Neuronal stem cell (in vitro differentiated cells): ENCODE results near the gene FSTL4. TPM values are rescaled to one million over a fixed set of nuclear protein-coding genes. Genes with fewer than 3 reads are reported as not detected.

Experiments used
- DNase-seq: peaks from one replicate; pipeline ENCODE4 v3.0.0-alpha.2; 2013; ENCODE audit warnings: low spot score
- H2AFZ ChIP-seq: one replicate; pipeline ENCODE4 v1.6.1; 2013; ENCODE audit warnings: mild to moderate bottlenecking, low read length, inconsistent platforms
- H2AK5ac ChIP-seq: 2 replicates; pipeline ENCODE4 v1.6.1; 2013; ENCODE audit warnings: low read depth, mild to moderate bottlenecking, inconsistent platforms, low read length, moderate library complexity, mixed read lengths
- H2BK120ac ChIP-seq: 2 replicates; pipeline ENCODE4 v1.6.1; 2013; ENCODE audit warnings: low read depth, mild to moderate bottlenecking, inconsistent platforms, low read length, moderate library complexity, mixed read lengths
- H2BK12ac ChIP-seq: one replicate; pipeline ENCODE4 v1.6.1; 2013; ENCODE audit warnings: low read length, inconsistent platforms
- H2BK15ac ChIP-seq: 2 replicates; pipeline ENCODE4 v1.6.1; 2013; ENCODE audit warnings: mild to moderate bottlenecking, low read length, inconsistent platforms, mixed read lengths
- H2BK5ac ChIP-seq: one replicate; pipeline ENCODE4 v1.6.1; 2013; ENCODE audit warnings: inconsistent platforms, mild to moderate bottlenecking, low read length, moderate library complexity
- H3K14ac ChIP-seq: one replicate; pipeline ENCODE4 v1.6.1; 2013; ENCODE audit warnings: low read length, inconsistent platforms
- H3K18ac ChIP-seq: 2 replicates; pipeline ENCODE4 v1.6.1; 2013; ENCODE audit warnings: low read length, inconsistent platforms
- H3K23ac ChIP-seq: 2 replicates; pipeline ENCODE4 v1.6.1; 2013; ENCODE audit warnings: low read depth, mild to moderate bottlenecking, mixed read lengths, low read length, inconsistent platforms; ENCODE audit not compliant: poor library complexity
- H3K27ac ChIP-seq: replicated peaks from 3 replicates; pipeline ENCODE4 v1.5.1; 2013; ENCODE audit warnings: low read length, inconsistent platforms
- H3K27me3 ChIP-seq, 3 experiments: 2 replicates each; pipeline ENCODE4 v1.6.1; 2013; ENCODE audit warnings: low read length in 3 of 3, mild to moderate bottlenecking in 2 of 3, inconsistent platforms in 1 of 3, low read depth in 1 of 3, mixed read lengths in 1 of 3, moderate library complexity in 1 of 3; ENCODE audit not compliant: control insufficient read depth in 3 of 3, insufficient read depth in 3 of 3
- H3K36me3 ChIP-seq, 2 donors: replicated peaks in 1 of 2; 2 replicates each; pipeline ENCODE4 v1.6.1; 2013; ENCODE audit warnings: low read length in 2 of 2; ENCODE audit not compliant: control insufficient read depth in 2 of 2, insufficient read depth in 2 of 2
- H3K4ac ChIP-seq: 2 replicates; pipeline ENCODE4 v1.6.1; 2013; ENCODE audit warnings: inconsistent platforms, mild to moderate bottlenecking, low read length, moderate library complexity
- H3K4me1 ChIP-seq, 2 donors: 1 replicate in 1 of 2; 2 replicates in 1 of 2; pipeline ENCODE4 v1.6.1; 2013; ENCODE audit warnings: low read length in 2 of 2, low read depth in 1 of 2; ENCODE audit not compliant: control insufficient read depth in 2 of 2, insufficient read depth in 1 of 2
- H3K4me2 ChIP-seq: one replicate; pipeline ENCODE4 v1.6.1; 2013; ENCODE audit warnings: mild to moderate bottlenecking, low read length, inconsistent platforms; ENCODE audit not compliant: insufficient read depth, poor library complexity, severe bottlenecking
- H3K4me3 ChIP-seq, 2 donors: 2 replicates each; pipeline ENCODE4 v1.5.1; 2013; ENCODE audit warnings: low read length in 2 of 2, mild to moderate bottlenecking in 2 of 2, inconsistent platforms in 1 of 2, moderate library complexity in 1 of 2
- H3K79me1 ChIP-seq: one replicate; pipeline ENCODE4 v1.6.1; 2013; ENCODE audit warnings: low read depth, mild to moderate bottlenecking, inconsistent platforms, low read length, moderate library complexity
- H3K9ac ChIP-seq: one replicate; pipeline ENCODE4 v1.6.1; 2013; ENCODE audit warnings: mild to moderate bottlenecking, low read depth, low read length, inconsistent platforms; ENCODE audit not compliant: poor library complexity
- H3K9me3 ChIP-seq, 2 donors: replicated peaks in 1 of 2; 2 replicates each; pipeline versions ENCODE3 to v1.6.1; 2013; ENCODE audit warnings: low read length in 2 of 2, mild to moderate bottlenecking in 2 of 2, inconsistent platforms in 1 of 2, low read depth in 1 of 2, mixed read lengths in 1 of 2, moderate library complexity in 1 of 2; ENCODE audit not compliant: control insufficient read depth in 2 of 2, insufficient read depth in 1 of 2
- H4K8ac ChIP-seq: one replicate; pipeline ENCODE4 v1.6.1; 2013; ENCODE audit warnings: low read depth, mild to moderate bottlenecking, inconsistent platforms, low read length, moderate library complexity
- H4K91ac ChIP-seq: one replicate; pipeline ENCODE4 v1.6.1; 2013; ENCODE audit warnings: low read length, low read depth, mild to moderate bottlenecking, inconsistent platforms; ENCODE audit not compliant: poor library complexity
- WGBS, 2 donors: extraction: QIAGEN DNeasy Blood & Tissue Kit; methylation state at CpG; one replicate each; pipeline ENCODE4 v1.1.7; 2013; ENCODE audit warnings: missing lambda C conversion rate in 2 of 2, mixed read lengths in 1 of 2; ENCODE audit not compliant: insufficient read length in 2 of 2, insufficient replicate concordance in 1 of 2; ENCODE audit errors: extremely low coverage in 2 of 2; 5-methylcytosine and 5-hydroxymethylcytosine counted together
- polyA plus RNA-seq, 2 experiments: library from polyadenylated mRNA; stranded (reverse); fragments of 200-250 nt; gene quantifications; one replicate each; pipeline ENCODE4 v1.2.3, GENCODE V29; 2013

Gene FSTL4
- 0.93 TPM for polyA plus RNA-seq (2013, experiment 1 of 2)
- 0.94 TPM for polyA plus RNA-seq (2013, experiment 2 of 2)

DNA sequence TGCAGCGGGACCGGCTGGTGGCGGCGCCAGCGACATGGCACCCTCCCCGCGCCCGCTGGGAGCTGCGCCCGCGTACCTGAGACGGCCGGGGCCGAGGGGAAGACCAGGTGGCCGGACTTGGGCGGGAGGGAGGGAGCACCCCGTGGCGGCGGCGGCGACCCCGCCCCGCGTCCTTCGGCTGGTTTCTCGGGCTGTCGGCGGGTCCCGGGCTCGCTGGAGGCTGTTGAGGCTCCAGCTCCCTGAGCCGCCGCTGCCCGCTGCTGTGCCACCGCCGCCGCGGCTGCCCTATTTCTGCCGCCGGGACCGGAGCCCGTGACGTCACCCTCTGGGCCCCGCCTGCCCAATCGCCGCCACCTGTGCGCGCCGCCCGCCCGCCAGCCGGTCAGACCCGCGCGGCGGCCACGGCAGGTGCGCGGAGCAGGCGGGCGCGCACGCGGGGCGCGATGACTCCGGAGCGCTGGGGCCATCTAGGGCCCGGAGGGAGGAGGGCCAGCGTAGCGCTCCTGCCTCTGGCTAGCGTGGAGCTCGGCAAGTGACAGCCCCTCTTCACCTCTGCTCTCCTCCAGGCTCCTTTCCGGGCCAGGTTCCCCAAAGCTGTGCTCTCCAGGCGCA lies at the start of gene FSTL4:
FSTL4 (minus strand) TSS at position 293 of the 612 bp plus-strand sequence.
- WGBS, 2 donors, result no CpG with 5 or more reads among the region's 74 CpGs
- H3K27me3 ChIP-seq, result peaks cover 16 to 80% (median 52%) of the 10 kb centered on the region in 3 experiments

DNA sequence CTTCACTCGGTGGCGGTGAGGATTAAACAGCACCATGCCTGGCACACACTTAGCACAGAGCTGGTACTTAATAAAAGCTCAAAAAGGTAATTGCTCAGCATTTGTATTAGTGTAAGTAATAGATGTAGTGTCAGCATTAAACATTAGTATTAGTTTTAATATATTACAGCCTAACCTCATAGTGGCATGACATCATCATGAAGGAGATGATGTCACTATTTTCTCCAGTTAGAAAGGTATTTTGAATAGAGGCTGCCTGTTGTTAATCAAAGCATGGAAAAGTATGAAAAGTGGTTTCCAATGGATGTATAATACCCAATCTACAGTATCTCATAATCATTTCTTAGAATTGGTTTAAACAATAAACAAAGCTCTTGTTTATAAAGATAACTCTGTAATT lies 49.0 kb upstream of the FSTL4 start:
- DNase-seq, result no peak
- no peak overlapping the region for H3K14ac ChIP-seq
- H4K8ac ChIP-seq, result no peak overlapping the region
- H2BK15ac ChIP-seq, result no peak overlapping the region
- no peak overlapping the region for H2AK5ac ChIP-seq
- H3K23ac ChIP-seq, result no peak overlapping the region
- no peaks in the 10 kb centered on the region for H3K27me3 ChIP-seq
- no peaks in the 10 kb centered on the region for H3K4me1 ChIP-seq
- no peak overlapping the region for H3K9ac ChIP-seq
- H3K9me3 ChIP-seq, result no peaks in the 10 kb centered on the region
- no peaks in the 10 kb centered on the region for H3K79me1 ChIP-seq
- WGBS, 2 donors, result no CpG with 5 or more reads among the region's 2 CpGs
- H2BK5ac ChIP-seq, result no peak overlapping the region
- no peak overlapping the region for H2BK120ac ChIP-seq
- no peak overlapping the region for H3K18ac ChIP-seq
- H2BK12ac ChIP-seq, result no peak overlapping the region
- no peak overlapping the region for H3K4ac ChIP-seq
- H3K36me3 ChIP-seq, result no peaks in the 10 kb centered on the region
- H3K27ac ChIP-seq, result no peak overlapping the region
- no peak overlapping the region for H4K91ac ChIP-seq
- H3K4me2 ChIP-seq, result no peak overlapping the region
- H3K4me3 ChIP-seq, result no peak overlapping the region
- no peak overlapping the region for H2AFZ ChIP-seq

More for the DNA sequence above, at the start of gene FSTL4:
- Histone ChIP-seq H3K4me1 (peaks cover 3 to 5% of the 10 kb centered on the region in 2 donors), H3K9ac (peak within 1 kb of the TSS; percentile 12), H4K91ac (no peak within 1 kb of the TSS), H3K14ac (peak within 1 kb of the TSS; percentile 31), H3K4ac (no peak within 1 kb of the TSS), H3K23ac (peak within 1 kb of the TSS; percentile 87), H2AK5ac (peak within 1 kb of the TSS; percentile 17), H2AFZ (peak within 1 kb of the TSS; percentile 86), H3K27ac (no peak within 1 kb of the TSS), H2BK12ac (no peak within 1 kb of the TSS), H2BK120ac (no peak within 1 kb of the TSS), H2BK15ac (no peak within 1 kb of the TSS), H4K8ac (no peak within 1 kb of the TSS), H2BK5ac (peak within 1 kb of the TSS; percentile 26), H3K4me2 (peak within 1 kb of the TSS; percentile 90), H3K4me3 (peak within 1 kb of the TSS in 1 of 2 donors; percentile 66), H3K18ac (peak within 1 kb of the TSS; percentile 74), H3K9me3 (no peaks in the 10 kb centered on the region), H3K36me3 (no peaks in the 10 kb centered on the region), H3K79me1 (peaks cover 2% of the 10 kb centered on the region)
- peak; percentile 33 for DNase-seq

DNA sequence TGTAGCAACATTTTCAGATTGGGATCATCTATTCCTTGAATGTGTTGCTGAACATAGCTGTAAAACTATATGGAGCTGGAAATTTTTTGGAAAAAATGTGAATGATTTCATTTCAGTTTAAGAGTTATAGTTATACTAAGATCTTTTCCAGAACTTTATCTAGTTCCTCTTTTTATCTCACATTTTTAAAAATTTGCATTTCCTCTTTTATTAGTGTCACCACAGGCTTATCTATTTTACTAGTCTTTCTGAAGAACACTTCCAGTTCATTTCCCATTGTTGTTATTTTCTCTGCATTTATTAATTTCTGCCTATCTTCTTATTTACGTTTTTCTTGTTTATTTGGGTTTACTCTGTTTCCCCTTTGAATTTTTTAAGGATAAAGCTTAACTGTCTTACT lies 46.0 kb upstream of the FSTL4 start:
- no peaks in the 10 kb centered on the region for H3K36me3 ChIP-seq
- H2AK5ac ChIP-seq, result no peak overlapping the region
- H3K14ac ChIP-seq, result no peak overlapping the region
- H3K23ac ChIP-seq, result no peak overlapping the region
- no peak overlapping the region for H3K9ac ChIP-seq
- H3K79me1 ChIP-seq, result no peaks in the 10 kb centered on the region
- H3K9me3 ChIP-seq, result no peaks in the 10 kb centered on the region
- H2BK12ac ChIP-seq, result no peak overlapping the region
- no peak overlapping the region for H3K4me2 ChIP-seq
- H2BK120ac ChIP-seq, result no peak overlapping the region
- no peak overlapping the region for H4K8ac ChIP-seq
- H2AFZ ChIP-seq, result no peak overlapping the region
- H3K4me1 ChIP-seq, result no peaks in the 10 kb centered on the region
- no peak overlapping the region for H3K27ac ChIP-seq
- no CpG with 5 or more reads among the region's 1 CpG for WGBS, 2 donors
- DNase-seq, result no peak
- no peak overlapping the region for H2BK15ac ChIP-seq
- no peaks in the 10 kb centered on the region for H3K27me3 ChIP-seq
- H2BK5ac ChIP-seq, result no peak overlapping the region
- H3K18ac ChIP-seq, result no peak overlapping the region
- H3K4me3 ChIP-seq, result no peak overlapping the region
- no peak overlapping the region for H3K4ac ChIP-seq
- H4K91ac ChIP-seq, result no peak overlapping the region

DNA sequence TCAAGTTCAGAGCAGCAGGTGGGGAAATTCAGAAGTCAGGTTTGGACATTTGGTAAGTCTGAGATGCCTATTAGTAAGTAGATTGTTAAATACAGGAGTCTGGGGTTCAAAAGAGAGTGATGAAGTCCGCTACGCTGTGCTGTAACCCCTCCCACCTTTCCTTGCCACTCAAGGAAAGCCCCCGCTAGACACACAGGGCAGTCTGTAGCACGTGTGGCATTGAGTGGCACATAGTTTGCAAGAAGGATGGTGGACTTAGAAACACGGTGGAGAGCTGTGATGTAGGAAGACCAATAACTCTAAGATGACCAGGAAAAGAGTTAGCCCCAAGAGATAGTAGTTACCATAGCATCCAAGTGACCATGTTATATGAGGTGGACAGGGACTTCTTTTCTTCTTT lies 44.7 kb upstream of the FSTL4 start:
- Histone ChIP-seq H3K9ac (no peak overlapping the region), H3K4me3 (no peak overlapping the region), H2BK120ac (no peak overlapping the region), H3K4me2 (no peak overlapping the region), H2BK15ac (no peak overlapping the region), H3K36me3 (no peaks in the 10 kb centered on the region), H4K8ac (no peak overlapping the region), H3K79me1 (no peaks in the 10 kb centered on the region), H4K91ac (no peak overlapping the region), H3K27ac (no peak overlapping the region), H2BK12ac (no peak overlapping the region), H2AFZ (no peak overlapping the region), H3K14ac (no peak overlapping the region), H2BK5ac (no peak overlapping the region), H3K4me1 (no peaks in the 10 kb centered on the region), H3K9me3 (no peaks in the 10 kb centered on the region), H3K27me3 (no peaks in the 10 kb centered on the region), H2AK5ac (no peak overlapping the region), H3K18ac (no peak overlapping the region), H3K4ac (no peak overlapping the region), H3K23ac (no peak overlapping the region)
- WGBS, 2 donors, result no CpG with 5 or more reads among the region's 5 CpGs
- no peak for DNase-seq
